Occipital lobe (tissue), 3 donors: ENCODE measurements around the gene MAN2B1. TPM values are rescaled to one million over a fixed set of nuclear protein-coding genes. Genes with fewer than 3 reads are reported as not detected.
"Not testable (repeated sequence)": the region's sequence is repeated elsewhere in the genome, so short reads cannot be mapped to it uniquely, and the experiment has no call there.

Source experiments
- DNase-seq: peaks from one replicate; lab custom pipeline; 2025; lab: John Stamatoyannopoulos, UW
- small RNA-seq: library from RNA; depleted of rRNA; stranded (forward); fragments of <200 nt; gene quantifications from one replicate; pipeline ENCODE3, GENCODE V24; 2014
- total RNA-seq: library from RNA; depleted of rRNA; stranded (reverse); fragments of >200 nt; gene quantifications from one replicate; pipeline ENCODE4 v1.2.3, GENCODE V29; 2014

MAN2B1 gene
- total RNA-seq, 1 donor from 2014 or later: 17.2 TPM

DNA sequence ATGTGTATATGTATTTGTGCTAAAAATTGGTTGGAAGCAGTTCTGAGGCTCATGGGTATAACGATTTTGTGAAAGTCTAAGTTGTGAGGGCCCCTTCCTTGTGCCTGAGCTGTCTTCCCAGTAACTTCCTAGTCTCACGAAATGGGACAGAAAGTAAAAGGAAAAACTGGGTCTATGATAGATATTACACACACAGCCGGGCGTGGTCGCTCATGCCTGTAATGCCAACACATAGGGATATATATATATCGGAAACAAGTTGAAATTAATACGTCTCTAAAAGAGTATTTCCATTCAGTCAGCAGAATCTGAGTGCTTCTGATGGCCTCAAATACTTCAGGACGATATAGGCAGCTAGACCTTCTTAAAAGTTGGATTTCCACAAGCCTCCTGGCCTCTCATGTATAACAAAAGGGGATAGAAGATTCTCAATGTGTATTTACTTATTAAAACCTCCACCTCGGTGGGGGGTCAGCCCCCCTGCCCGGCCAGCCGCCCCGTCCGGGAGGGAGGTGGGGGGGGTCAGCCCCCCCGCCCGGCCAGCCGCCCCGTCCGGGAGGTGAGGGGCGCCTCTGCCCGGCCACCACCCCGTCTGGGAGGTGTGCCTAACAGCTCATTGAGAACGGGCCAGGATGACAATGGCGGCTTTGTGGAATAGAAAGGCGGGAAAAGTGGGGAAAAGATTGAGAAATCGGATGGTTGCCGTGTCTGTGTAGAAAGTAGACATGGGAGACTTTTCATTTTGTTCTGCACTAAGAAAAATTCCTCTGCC lies 45.1 kb downstream of the MAN2B1 start:
- DNase-seq: not testable (repeated sequence)

DNA sequence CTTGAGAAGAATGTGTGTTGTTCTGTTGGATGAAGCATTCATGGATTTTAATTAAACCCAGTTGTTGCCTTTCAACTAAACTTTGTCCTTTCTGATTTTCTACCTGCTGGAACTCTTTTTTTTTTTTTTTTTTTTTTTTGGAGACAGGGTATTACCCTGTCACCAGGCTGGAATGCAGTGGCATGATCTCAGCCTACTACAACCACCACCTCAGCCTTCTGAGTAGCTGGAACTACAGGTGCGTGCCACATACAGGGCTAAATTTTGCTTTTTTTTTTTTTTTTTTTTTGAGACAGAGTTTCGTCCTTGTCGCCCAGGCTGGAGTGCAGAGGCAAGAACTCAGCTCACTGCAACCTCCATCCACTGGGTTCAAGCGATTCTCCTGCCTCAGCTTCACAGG lies 48.9 kb downstream of the MAN2B1 start:
- DNase-seq: no peak

DNA sequence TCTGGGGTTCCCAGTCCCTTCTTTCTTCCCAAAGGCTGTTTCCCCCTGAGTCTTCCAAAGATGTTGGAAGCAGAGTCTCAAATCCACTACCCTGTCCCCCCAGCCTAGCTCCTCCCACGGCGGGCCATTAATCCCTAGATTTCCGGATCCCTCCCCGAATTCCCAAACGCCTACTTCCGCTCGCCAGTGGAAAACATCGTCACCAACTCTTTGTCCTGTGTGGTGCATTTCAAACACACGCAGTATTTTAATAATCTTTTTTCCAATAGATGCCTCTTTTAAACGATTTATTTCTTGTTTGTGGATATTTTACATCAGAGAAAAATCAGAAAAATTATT lies 55.2 kb downstream of the MAN2B1 start:
- peak; percentile 62 for DNase-seq

DNA sequence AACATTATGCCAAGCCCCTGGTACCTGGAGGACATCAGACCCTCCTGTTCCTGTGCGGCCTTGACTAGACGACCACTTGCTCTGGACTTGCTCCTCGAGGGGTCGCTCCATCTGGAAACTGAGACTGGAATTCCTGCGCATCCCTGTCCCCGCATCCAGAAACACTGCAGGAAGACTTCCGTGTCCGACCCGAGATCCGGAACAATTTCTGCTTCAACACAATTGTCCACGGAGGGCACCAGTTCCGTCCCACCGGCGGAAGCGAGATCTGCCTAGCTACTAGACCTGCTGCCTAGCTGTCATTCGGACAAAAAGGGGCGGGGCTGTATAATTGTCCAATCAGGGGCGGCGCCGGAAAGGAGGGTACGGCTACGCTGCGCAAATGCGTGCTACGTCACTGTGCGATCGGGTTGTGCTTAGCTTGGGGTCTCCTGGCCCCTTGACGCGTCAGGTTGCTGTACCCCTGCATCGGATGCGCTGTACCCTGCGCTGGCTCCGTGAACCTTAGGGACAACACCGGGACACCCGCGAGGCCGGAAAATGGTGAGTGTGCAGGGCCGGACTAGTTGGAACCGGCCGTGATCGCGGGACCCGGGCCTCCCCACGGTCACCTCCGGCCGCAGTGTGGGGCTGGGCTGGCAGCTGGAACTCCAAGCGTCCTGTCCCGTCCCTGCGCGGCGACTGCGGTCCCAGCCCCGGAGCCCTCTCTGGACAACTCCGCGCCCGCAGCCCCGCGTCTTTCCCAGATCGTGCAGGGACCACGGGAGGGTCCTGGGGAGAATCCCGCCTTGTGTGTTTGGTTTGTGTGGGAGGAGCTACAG lies 55.8 kb downstream of the MAN2B1 start, which contains the start of the genes ZNF490 and ZNF791:
Gene ZNF490, minus strand, starts transcription at position 274 of the 821 bp plus-strand sequence. Its CDS starts 133 bp downstream, at position 141.
Gene ZNF791, plus strand, starts transcription at position 381 of the 821 bp plus-strand sequence. Its CDS starts 160 bp downstream, at position 541.
- DNase-seq: peak; percentile 98

DNA sequence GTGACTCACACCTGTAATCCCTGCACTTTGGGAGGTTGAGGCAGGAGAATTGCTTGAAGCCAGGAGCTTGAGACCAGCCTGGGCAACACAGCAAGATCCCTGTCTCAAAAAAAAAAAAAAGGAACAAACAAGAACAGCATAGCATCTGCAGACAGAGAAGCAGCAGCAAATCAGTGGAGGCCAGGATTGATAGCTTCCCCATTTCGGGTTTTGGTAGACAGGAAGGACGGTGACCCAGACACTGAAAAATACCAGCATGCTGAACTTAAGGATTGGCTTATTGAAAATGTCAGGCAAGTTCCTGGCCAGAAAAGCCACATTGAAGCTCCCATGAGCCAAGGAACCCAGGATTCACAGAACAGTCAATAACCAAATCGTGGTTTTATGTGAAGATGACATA lies 58.9 kb downstream of the MAN2B1 start:
- DNase-seq: no peak

DNA sequence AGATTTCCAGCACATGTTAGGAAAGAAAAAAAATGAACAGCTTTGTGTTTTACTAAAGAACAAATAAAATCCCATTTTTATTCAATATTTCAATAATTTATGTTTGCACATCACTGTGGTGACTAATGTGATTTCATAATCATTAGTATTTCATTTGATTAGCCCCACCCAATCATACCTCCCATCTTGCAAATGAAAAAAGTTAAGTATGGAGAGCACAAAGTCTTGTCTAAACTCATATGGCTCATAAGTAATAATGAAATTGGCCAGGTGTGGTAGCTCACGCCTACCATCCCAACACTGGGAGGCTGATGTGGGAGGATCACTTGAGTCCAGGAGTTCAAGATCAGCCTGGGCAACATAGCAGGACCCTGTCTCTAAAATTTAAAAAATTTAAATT lies 59.7 kb downstream of the MAN2B1 start:
- DNase-seq: no peak

DNA sequence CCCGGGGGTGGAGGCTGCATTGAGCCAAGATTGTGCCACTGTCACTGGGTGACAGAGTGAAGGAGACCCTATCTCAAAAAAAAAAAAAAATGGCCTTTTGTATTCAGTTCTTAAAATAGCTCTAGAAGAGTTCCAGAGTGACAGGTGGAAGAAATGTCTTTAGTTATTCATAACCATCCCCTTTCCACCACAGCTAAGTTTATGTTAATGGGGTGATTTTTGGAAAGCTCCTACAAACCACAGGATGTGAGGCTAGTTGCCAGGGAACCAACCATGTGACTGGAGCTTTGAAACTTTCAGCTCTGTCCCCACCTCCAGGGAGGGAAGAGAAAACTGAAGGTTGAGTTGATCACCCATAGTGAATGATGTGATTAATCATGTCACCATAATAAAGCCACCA lies 62.8 kb downstream of the MAN2B1 start:
- no peak for DNase-seq

DNA sequence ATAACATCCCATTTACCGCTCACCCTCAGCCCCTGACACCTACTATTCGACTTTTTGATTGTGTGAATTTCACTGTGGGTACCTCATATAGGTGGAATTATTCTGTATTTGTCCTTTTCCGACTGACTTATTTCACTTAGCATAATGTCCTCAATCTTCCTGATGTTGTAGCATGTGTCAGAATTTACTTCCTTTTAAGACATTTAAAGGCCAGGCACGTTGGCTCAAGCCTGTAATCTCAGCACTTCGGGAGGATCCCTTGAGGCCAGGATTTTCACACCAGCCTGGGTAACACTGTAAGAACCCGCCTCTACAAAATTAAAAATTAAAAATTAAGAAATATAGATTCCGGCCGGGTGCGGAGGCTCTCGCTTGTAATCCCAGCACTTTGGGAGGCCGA lies 68.9 kb downstream of the MAN2B1 start:
- no peak for DNase-seq

DNA sequence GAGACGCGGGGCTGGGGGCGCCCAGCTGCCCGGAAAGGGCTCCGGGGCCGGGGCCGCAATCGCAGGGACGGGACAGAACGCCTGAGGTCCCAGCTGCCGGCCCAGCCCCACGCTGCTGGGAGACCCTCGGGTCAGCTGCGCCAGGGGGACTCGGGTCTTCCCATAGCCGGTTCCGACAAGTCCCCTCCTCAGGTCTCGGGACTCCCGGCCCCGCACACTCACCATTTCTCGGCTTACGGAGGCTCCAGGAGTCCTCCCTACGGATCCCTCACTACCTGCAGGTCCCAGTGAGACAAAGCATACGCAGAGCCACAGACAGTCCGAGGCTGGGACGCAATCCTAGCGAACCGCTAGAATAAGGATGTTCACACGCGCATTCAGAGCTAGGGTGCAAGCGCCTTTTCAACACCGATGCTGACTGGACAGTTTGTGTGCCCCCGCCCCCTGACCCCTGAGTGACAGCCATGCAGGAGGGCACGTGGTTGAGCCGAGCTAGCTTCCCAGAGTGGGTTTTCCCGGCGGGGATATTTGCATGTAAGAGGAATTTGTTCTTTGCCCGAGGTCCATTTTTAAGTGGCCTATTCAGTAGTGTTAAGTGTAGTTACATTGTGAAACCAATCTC lies 69.5 kb downstream of the MAN2B1 start:
- no peak for DNase-seq

Small RNA genes within 50 kb of the gene (small RNA-seq; reads per million reads assigned to genes)
- 29.6 reads per million, percentile 94 among the genes with 10 or more reads in this experiment for gene SNORD41

Other genes starting within 250 kb of the MAN2B1 start
- gene ZNF443, start 225.7 kb downstream of the MAN2B1 start, total RNA-seq: 13.9 TPM
- 37.6 TPM for gene ZNF709, start 181.9 kb downstream of the MAN2B1 start, total RNA-seq
- gene ZNF564, start 115.3 kb downstream of the MAN2B1 start, total RNA-seq: 34.0 TPM
- 11.4 TPM for gene ZNF490, start 55.9 kb downstream of the MAN2B1 start, total RNA-seq
- 27.6 TPM for gene ZNF791, start 55.8 kb downstream of the MAN2B1 start, total RNA-seq
- gene WDR83, start 65 bp upstream of the MAN2B1 start, total RNA-seq: 10.3 TPM
- 79.7 TPM for gene DHPS, start 15.1 kb upstream of the MAN2B1 start, total RNA-seq
- not detected for gene GNG14, start 21.3 kb upstream of the MAN2B1 start, total RNA-seq
- 6.4 TPM for gene FBXW9, start 29.9 kb upstream of the MAN2B1 start, total RNA-seq
- gene TNPO2, start 57.2 kb upstream of the MAN2B1 start, total RNA-seq: 54.0 TPM
- gene TRIR, start 67.9 kb upstream of the MAN2B1 start, total RNA-seq: 138 TPM
- 59.3 TPM for gene GET3, start 70.8 kb upstream of the MAN2B1 start, total RNA-seq
- gene BEST2, start 85.0 kb upstream of the MAN2B1 start, total RNA-seq: 0.16 TPM
- 20.3 TPM for gene HOOK2, start 108.8 kb upstream of the MAN2B1 start, total RNA-seq
- gene JUNB, start 124.7 kb upstream of the MAN2B1 start, total RNA-seq: 22.6 TPM
- gene PRDX2, start 135.1 kb upstream of the MAN2B1 start, total RNA-seq: 174 TPM
- gene THSD8, start 135.3 kb upstream of the MAN2B1 start, total RNA-seq: 0.62 TPM
- gene RNASEH2A, start 139.8 kb upstream of the MAN2B1 start, total RNA-seq: 15.8 TPM
- 2.0 TPM for gene RTBDN, start 167.8 kb upstream of the MAN2B1 start, total RNA-seq
- 35.1 TPM for gene MAST1, start 171.8 kb upstream of the MAN2B1 start, total RNA-seq
- 4.5 TPM for gene DNASE2, start 214.7 kb upstream of the MAN2B1 start, total RNA-seq
- gene KLF1, start 220.5 kb upstream of the MAN2B1 start, total RNA-seq: 0.31 TPM
- 14.7 TPM for gene GCDH, start 224.4 kb upstream of the MAN2B1 start, total RNA-seq